ENCODE data around the gene SPINK5. TPM values are rescaled to one million over a fixed set of nuclear protein-coding genes. Genes with fewer than 3 reads are reported as not detected.

SPINK5 gene
- total RNA-seq, 2 donors from 2014 or later: not detected

GRCh38 chr5:148075529-148075928 is 11.7 kb downstream of the SPINK5 start:
- Mint-ChIP-seq H3K4me1 (ENCODE audit: low read depth) (no peaks in the 10 kb centered on the region), H3K36me3 (ENCODE audit: insufficient read depth in 2 of 2) (no peaks in the 10 kb centered on the region), H3K27ac (no peak overlapping the region), H3K4me3 (no peak overlapping the region), H3K9me3 (peaks cover 3 to 6% of the 10 kb centered on the region in 2 donors), H3K27me3 (ENCODE audit: low read depth) (no peaks in the 10 kb centered on the region)
- DNase-seq (no peak), ATAC-seq (replicated peaks in 1 of 2) (no peak)

- DNase-seq (no peak), ATAC-seq (replicated peaks in 1 of 2) (no peak)
- no peak overlapping the region for H3K4me3 Mint-ChIP-seq
- H3K27ac Mint-ChIP-seq: no peak overlapping the region
- no peaks in the 10 kb centered on the region for H3K4me1 Mint-ChIP-seq (ENCODE audit: low read depth)
- peaks cover 0 to 2% of the 10 kb centered on the region in 2 donors for H3K9me3 Mint-ChIP-seq
- no peaks in the 10 kb centered on the region for H3K27me3 Mint-ChIP-seq (ENCODE audit: low read depth)
- H3K36me3 Mint-ChIP-seq (ENCODE audit: insufficient read depth in 2 of 2): no peaks in the 10 kb centered on the region
Observed at GRCh38 chr5:148083203-148083602, 19.4 kb downstream of the SPINK5 start.

DNA sequence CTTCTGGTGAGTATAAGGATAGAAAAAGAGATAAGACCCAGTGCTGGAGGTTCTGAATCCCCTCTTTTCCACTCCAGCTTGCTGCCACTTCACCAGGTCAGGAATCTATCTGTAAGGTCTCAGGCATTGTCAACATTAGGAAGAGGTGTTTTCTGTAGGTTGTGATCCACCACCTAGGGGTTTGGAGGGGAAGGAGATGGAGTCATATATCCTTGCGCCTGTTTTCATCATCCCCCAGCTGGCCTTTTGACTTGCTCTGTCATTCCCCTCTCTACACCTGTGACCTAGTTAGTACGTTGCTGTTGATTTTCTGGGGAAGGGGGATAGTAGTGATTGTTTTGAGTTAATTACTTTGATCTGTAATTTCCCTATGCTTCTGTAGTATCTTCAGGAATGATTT is 20.5 kb downstream of the SPINK5 start:
- Mint-ChIP-seq H3K4me1 (ENCODE audit: low read depth) (no peaks in the 10 kb centered on the region), H3K36me3 (ENCODE audit: insufficient read depth in 2 of 2) (no peaks in the 10 kb centered on the region), H3K27me3 (ENCODE audit: low read depth) (no peaks in the 10 kb centered on the region), H3K4me3 (no peak overlapping the region), H3K27ac (no peak overlapping the region), H3K9me3 (peaks cover 0 to 2% of the 10 kb centered on the region in 2 donors)
- no peak for ATAC-seq (replicated peaks in 1 of 2)
- DNase-seq: no peak

GRCh38 chr5:148085310-148085709 is 21.5 kb downstream of the SPINK5 start:
- Mint-ChIP-seq H3K27ac (no peak overlapping the region), H3K4me1 (ENCODE audit: low read depth) (no peaks in the 10 kb centered on the region), H3K27me3 (ENCODE audit: low read depth) (no peaks in the 10 kb centered on the region), H3K36me3 (ENCODE audit: insufficient read depth in 2 of 2) (no peaks in the 10 kb centered on the region), H3K9me3 (peaks cover 0 to 2% of the 10 kb centered on the region in 2 donors), H3K4me3 (no peak overlapping the region)
- no peak for DNase-seq
- ATAC-seq (replicated peaks in 1 of 2): no peak

GRCh38 chr5:148085977-148086705 is 22.4 kb downstream of the SPINK5 start:
- H3K27me3 Mint-ChIP-seq (ENCODE audit: low read depth): no peaks in the 10 kb centered on the region
- DNase-seq: no peak
- H3K27ac Mint-ChIP-seq: no peak overlapping the region

DNA sequence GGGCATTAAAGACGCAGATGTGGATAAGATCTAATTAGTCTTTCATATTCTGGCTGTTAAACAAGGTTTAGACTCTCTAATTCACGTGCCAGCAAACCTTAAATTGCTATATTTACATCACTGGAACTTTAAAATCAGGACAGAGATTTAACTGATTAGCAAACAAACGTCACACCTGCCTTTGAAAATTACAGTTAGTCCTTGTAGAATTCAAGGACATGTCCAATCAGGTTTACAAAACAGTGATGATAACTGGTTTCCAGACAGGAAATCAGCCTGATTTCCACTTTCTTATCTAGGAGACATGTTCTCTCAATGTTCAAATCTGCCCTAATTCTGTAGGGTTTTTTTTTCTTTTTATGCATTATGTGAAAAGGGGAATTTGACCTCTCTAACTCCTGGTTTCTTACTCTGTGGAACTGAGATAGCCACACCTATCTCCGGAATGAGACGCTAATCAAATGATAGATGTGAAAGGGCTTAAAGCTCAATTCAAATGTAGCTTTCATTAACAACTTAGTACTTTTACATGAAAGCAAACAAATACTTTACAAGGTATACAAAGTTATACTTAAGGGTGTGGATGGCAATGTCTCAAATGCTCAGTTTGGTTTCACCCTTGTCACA is 26.5 kb downstream of the SPINK5 start:
- Mint-ChIP-seq H3K27me3 (ENCODE audit: low read depth) (no peaks in the 10 kb centered on the region), H3K36me3 (ENCODE audit: insufficient read depth in 2 of 2) (no peaks in the 10 kb centered on the region), H3K4me1 (ENCODE audit: low read depth) (no peaks in the 10 kb centered on the region), H3K27ac (no peak overlapping the region), H3K4me3 (no peak overlapping the region), H3K9me3 (no peaks in the 10 kb centered on the region)
- no peak for ATAC-seq (replicated peaks in 1 of 2)
- DNase-seq: no peak

More at GRCh38 chr5:148085977-148086705, 22.4 kb downstream of the SPINK5 start:
- H3K9me3 Mint-ChIP-seq: peaks cover 0 to 2% of the 10 kb centered on the region in 2 donors
- H3K4me3 Mint-ChIP-seq: no peak overlapping the region
- no peak for ATAC-seq (replicated peaks in 1 of 2)
- no peaks in the 10 kb centered on the region for H3K36me3 Mint-ChIP-seq (ENCODE audit: insufficient read depth in 2 of 2)
- H3K4me1 Mint-ChIP-seq (ENCODE audit: low read depth): no peaks in the 10 kb centered on the region

GRCh38 chr5:148090773-148091250 is 27.0 kb downstream of the SPINK5 start:
- no peaks in the 10 kb centered on the region for H3K36me3 Mint-ChIP-seq (ENCODE audit: insufficient read depth in 2 of 2)
- no peaks in the 10 kb centered on the region for H3K9me3 Mint-ChIP-seq
- no peak overlapping the region for H3K27ac Mint-ChIP-seq
- H3K4me3 Mint-ChIP-seq: no peak overlapping the region
- no peak for DNase-seq
- no peaks in the 10 kb centered on the region for H3K27me3 Mint-ChIP-seq (ENCODE audit: low read depth)
- H3K4me1 Mint-ChIP-seq (ENCODE audit: low read depth): no peaks in the 10 kb centered on the region
- no peak for ATAC-seq (replicated peaks in 1 of 2)

GRCh38 chr5:148091991-148092964 is 28.5 kb downstream of the SPINK5 start:
- DNase-seq: no peak

GRCh38 chr5:148094336-148094735 is 30.6 kb downstream of the SPINK5 start:
- Mint-ChIP-seq H3K27me3 (ENCODE audit: low read depth) (no peaks in the 10 kb centered on the region), H3K4me1 (ENCODE audit: low read depth) (no peaks in the 10 kb centered on the region), H3K36me3 (ENCODE audit: insufficient read depth in 2 of 2) (no peaks in the 10 kb centered on the region), H3K27ac (no peak overlapping the region), H3K4me3 (no peak overlapping the region), H3K9me3 (no peaks in the 10 kb centered on the region)
- ATAC-seq (replicated peaks in 1 of 2) (no peak), DNase-seq (no peak)

More at GRCh38 chr5:148091991-148092964, 28.5 kb downstream of the SPINK5 start:
- Mint-ChIP-seq H3K4me1 (ENCODE audit: low read depth) (no peaks in the 10 kb centered on the region), H3K36me3 (ENCODE audit: insufficient read depth in 2 of 2) (no peaks in the 10 kb centered on the region), H3K27me3 (ENCODE audit: low read depth) (no peaks in the 10 kb centered on the region), H3K27ac (no peak overlapping the region), H3K9me3 (no peaks in the 10 kb centered on the region), H3K4me3 (no peak overlapping the region)
- no peak for ATAC-seq (replicated peaks in 1 of 2)

- no peaks in the 10 kb centered on the region for H3K4me1 Mint-ChIP-seq (ENCODE audit: low read depth)
- no peak overlapping the region for H3K4me3 Mint-ChIP-seq
- no peaks in the 10 kb centered on the region for H3K36me3 Mint-ChIP-seq (ENCODE audit: insufficient read depth in 2 of 2)
- ATAC-seq (replicated peaks in 1 of 2) (no peak), DNase-seq (no peak)
- no peaks in the 10 kb centered on the region for H3K9me3 Mint-ChIP-seq
- H3K27ac Mint-ChIP-seq: no peak overlapping the region
- no peaks in the 10 kb centered on the region for H3K27me3 Mint-ChIP-seq (ENCODE audit: low read depth)
Observed at GRCh38 chr5:148104226-148104625, 40.4 kb downstream of the SPINK5 start.

DNA sequence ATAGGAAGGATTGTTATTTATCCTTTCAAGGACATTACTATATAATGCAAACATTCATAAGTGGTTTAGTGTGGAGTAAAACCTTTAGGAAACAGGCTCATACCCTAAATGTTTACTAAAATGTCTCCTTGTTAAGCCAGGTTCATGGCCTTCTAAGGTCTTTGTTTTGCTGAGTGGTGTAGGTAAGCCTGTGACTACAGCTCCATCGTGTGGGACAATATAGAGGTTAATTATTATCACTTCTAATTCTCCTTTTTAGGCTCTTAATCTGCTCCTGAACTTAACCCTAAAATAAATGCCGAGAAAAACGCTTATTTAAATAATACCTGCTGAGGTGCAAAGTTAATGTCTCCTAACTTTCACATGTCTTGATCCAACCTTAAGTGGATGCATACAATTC is 43.8 kb downstream of the SPINK5 start:
- no peak overlapping the region for H3K27ac Mint-ChIP-seq

GRCh38 chr5:148113243-148113642 is 49.5 kb downstream of the SPINK5 start:
- ATAC-seq (replicated peaks in 1 of 2) (no peak), DNase-seq (no peak)
- Mint-ChIP-seq H3K4me3 (no peak overlapping the region), H3K27me3 (ENCODE audit: low read depth) (no peaks in the 10 kb centered on the region), H3K36me3 (ENCODE audit: insufficient read depth in 2 of 2) (no peaks in the 10 kb centered on the region), H3K27ac (no peak overlapping the region), H3K9me3 (no peaks in the 10 kb centered on the region), H3K4me1 (ENCODE audit: low read depth) (no peaks in the 10 kb centered on the region)

More for the DNA sequence above, 43.8 kb downstream of the SPINK5 start:
- H3K4me1 Mint-ChIP-seq (ENCODE audit: low read depth): no peaks in the 10 kb centered on the region
- no peaks in the 10 kb centered on the region for H3K27me3 Mint-ChIP-seq (ENCODE audit: low read depth)
- no peaks in the 10 kb centered on the region for H3K36me3 Mint-ChIP-seq (ENCODE audit: insufficient read depth in 2 of 2)
- H3K4me3 Mint-ChIP-seq: no peak overlapping the region
- no peaks in the 10 kb centered on the region for H3K9me3 Mint-ChIP-seq
- DNase-seq: no peak
- no peak for ATAC-seq (replicated peaks in 1 of 2)

DNA sequence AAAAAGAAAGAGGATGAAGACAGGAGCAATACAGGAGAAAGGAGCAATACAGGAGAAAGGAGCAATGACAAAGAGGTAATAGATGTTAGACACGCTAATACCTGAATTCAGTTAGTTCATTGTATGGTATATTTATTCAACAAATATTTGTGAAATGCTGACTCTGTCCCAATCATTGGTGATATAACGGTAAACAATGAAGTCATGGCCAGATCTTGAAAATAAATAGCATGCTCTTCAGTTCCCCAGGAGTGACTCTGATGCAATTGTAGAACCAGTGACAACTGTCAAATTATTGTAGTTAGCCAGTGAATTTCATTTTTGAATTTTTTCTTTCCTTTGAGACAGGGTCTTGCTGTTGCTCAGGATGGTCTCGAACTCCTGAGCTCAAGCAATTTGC is 56.5 kb downstream of the SPINK5 start:
- no peak for ATAC-seq (replicated peaks in 1 of 2)
- Mint-ChIP-seq H3K27ac (no peak overlapping the region), H3K36me3 (ENCODE audit: insufficient read depth in 2 of 2) (no peaks in the 10 kb centered on the region), H3K27me3 (ENCODE audit: low read depth) (no peaks in the 10 kb centered on the region), H3K4me1 (ENCODE audit: low read depth) (no peaks in the 10 kb centered on the region), H3K4me3 (no peak overlapping the region), H3K9me3 (no peaks in the 10 kb centered on the region)
- DNase-seq: no peak
